Ramos (cell line): ENCODE data around the gene APLP2.

Experiments used
- in situ Hi-C: fragments of 300-500 bp; cut with MboI; formaldehyde crosslinking; loops from one replicate; pipeline ENCODE4 v1.14.3; 2022; ENCODE audit warnings: low sequenced_read_pairs; ENCODE audit not compliant: unreplicated experiment

Gene APLP2

GRCh38 chr11:130112071-130112830 lies 42.6 kb downstream of the APLP2 start:
- in situ Hi-C loops, result no loop called here

GRCh38 chr11:130114281-130114680 lies 44.6 kb downstream of the APLP2 start:
- in situ Hi-C loops, result no loop called here

GRCh38 chr11:130114726-130115125 lies 45.0 kb downstream of the APLP2 start:
- in situ Hi-C loops, result no loop called here

- in situ Hi-C loops, result no loop called here
Observed at GRCh38 chr11:130115218-130115617, 45.5 kb downstream of the APLP2 start.

DNA sequence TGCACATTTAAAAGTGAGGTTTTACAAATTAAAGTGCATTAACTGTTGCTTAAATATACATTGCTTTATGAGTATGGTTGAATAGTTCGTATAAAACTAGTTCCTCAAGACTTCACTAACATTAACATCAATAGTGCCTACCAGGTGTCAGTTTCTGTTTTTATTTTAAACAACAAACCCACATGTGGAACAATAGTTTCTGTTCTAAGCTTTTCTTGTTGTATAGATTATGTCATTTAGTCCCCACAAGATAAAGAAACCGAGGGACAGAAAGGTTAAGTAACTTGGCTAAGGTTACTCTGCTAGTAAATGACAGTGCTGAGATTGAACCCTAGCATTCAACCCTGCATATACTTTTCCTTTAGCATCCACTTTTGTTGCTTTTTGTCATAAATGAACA lies 48.5 kb downstream of the APLP2 start:
- in situ Hi-C loops, result no loop called here

- in situ Hi-C loops, result no loop called here
Observed at GRCh38 chr11:130118636-130119387, 49.1 kb downstream of the APLP2 start.

- in situ Hi-C loops, result loop anchor here (5.0 to 10.0 kb wide), 2 partner anchors 125 to 183 kb away; no protein-coding TSS in a partner anchor
Observed at GRCh38 chr11:130120045-130120444, 50.4 kb downstream of the APLP2 start.

DNA sequence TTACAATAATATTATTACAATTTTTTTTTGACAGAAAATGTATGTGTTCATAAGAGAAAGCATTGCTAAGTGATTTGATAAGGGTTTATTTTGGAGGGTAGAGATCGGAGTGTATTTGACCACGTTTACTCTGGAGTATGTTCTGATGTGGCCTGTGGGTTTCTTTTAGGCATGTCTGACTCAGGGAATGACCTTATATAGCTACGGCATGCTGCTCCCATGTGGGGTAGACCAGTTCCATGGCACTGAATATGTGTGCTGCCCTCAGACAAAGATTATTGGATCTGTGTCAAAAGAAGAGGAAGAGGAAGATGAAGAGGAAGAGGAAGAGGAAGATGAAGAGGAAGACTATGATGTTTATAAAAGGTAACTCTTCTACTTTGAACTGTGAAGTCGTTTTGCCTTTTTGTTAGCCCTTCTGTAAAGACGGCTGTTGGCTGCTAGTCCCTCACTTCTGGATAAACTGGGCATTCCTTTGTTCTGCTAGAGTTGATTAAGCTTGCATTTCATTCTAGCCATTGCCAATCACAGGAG lies 51.8 kb downstream of the APLP2 start:
- in situ Hi-C loops, result loop anchor here (5.0 to 10.0 kb wide), 2 partner anchors 127 to 184 kb away; no protein-coding TSS in a partner anchor

DNA sequence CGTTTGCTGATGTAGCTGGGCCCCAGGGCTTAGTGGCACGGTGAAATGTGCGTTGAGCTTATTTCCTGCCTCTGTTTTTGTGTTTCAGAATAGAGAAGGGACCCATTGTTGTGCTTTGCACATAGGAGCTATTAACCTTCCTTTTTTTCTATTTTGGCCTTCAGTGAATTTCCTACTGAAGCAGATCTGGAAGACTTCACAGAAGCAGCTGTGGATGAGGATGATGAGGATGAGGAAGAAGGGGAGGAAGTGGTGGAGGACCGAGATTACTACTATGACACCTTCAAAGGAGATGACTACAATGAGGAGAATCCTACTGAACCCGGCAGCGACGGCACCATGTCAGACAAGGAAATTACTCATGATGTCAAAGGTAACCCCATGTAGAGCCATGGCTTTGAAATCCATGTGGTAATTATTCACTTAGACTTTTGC lies 52.5 kb downstream of the APLP2 start:
- in situ Hi-C loops, result loop anchor here (5.0 to 10.0 kb wide), 2 partner anchors 127 to 185 kb away; no protein-coding TSS in a partner anchor

DNA sequence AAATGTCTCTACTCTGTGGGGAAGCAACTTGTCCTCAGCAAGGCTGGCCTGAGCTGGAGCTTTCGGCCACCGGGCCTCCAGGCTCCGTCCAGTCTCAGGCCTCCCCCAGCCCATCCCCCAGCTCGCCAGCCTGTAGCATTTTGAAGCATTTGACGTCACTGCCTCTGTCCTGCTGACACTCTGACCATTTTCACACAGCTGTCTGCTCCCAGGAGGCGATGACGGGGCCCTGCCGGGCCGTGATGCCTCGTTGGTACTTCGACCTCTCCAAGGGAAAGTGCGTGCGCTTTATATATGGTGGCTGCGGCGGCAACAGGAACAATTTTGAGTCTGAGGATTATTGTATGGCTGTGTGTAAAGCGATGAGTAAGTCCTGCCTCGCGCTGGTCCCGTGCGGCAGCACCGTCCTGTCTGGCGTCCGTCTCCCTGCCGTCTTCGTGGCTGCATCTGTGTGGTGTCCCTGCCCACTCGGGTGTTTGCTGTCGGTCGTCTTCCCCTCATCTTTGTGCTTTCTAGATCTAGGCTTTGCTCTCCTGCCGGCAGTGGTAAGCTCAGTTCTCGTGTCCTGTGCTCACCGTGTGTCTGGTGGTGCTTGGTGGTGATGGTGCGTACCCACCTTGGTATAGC lies 53.8 kb downstream of the APLP2 start:
- in situ Hi-C loops, result loop anchor here (5.0 to 10.0 kb wide), 2 partner anchors 129 to 186 kb away; no protein-coding TSS in a partner anchor

GRCh38 chr11:130124096-130124495 lies 54.4 kb downstream of the APLP2 start:
- in situ Hi-C loops, result loop anchor here (5.0 to 10.0 kb wide), 2 partner anchors 129 to 187 kb away; no protein-coding TSS in a partner anchor

GRCh38 chr11:130125638-130126037 lies 55.9 kb downstream of the APLP2 start:
- in situ Hi-C loops, result loop anchor here (10.0 kb wide), 1 partner anchor 131 kb away; no protein-coding TSS in a partner anchor

DNA sequence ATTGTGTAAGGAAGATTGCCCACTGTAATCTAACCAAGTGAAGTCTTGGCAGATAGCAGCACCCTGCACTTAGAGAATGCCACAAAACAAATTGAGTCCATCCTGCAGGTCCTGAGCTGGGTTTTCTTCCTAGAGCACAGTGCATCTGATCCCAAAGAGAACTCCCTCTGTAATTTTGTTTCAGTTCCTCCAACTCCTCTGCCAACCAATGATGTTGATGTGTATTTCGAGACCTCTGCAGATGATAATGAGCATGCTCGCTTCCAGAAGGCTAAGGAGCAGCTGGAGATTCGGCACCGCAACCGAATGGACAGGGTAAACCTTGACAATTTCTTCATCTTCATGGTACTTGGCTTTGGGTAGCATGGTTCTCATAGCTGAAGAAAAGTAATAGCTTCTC lies 56.8 kb downstream of the APLP2 start:
- in situ Hi-C loops, result loop anchor here (10.0 kb wide), 1 partner anchor 132 kb away; no protein-coding TSS in a partner anchor

DNA sequence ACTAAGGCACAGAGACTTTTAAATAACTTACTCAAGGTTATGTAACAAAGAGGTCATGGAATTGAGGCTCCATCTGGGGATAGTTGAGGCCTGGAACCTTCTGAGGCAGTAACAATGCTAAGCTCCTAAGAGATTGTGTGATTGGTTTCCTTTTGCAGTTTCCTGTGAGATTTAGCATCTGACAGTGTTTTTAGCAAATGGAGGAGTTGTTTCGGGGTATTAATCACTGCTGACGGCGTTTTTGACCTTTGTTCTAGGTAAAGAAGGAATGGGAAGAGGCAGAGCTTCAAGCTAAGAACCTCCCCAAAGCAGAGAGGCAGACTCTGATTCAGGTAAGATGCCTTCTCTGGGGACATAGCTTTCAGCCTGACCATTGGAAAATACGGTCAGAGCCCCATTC lies 57.8 kb downstream of the APLP2 start:
- in situ Hi-C loops, result loop anchor here (10.0 kb wide), 1 partner anchor 133 kb away; no protein-coding TSS in a partner anchor

DNA sequence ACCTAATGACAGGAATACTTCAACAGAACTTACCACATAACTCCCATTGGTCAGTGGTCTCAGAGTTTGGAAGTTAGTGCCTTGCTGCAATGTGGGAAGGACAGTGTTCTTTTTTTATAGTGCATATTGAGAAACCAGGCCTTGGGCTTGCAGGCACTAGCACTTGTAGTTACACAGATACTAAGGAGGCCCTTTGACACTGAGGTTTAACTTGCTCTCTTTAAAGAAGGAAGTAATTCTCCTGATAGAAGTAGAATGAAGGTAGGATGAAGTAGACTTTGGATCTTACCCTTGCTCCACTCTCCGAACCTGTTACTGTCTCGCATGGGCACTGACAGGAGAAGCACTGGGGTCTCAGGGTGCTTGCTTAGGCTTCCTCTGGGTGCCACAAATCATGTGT lies 58.9 kb downstream of the APLP2 start:
- in situ Hi-C loops, result loop anchor here (10.0 kb wide), 1 partner anchor 134 kb away; no protein-coding TSS in a partner anchor

- in situ Hi-C loops, result loop anchor here (10.0 kb wide), 1 partner anchor 135 kb away; no protein-coding TSS in a partner anchor
Observed at GRCh38 chr11:130129922-130130321, 60.2 kb downstream of the APLP2 start.

- in situ Hi-C loops, result no loop called here
Observed at GRCh38 chr11:130131961-130132850, 62.5 kb downstream of the APLP2 start.

DNA sequence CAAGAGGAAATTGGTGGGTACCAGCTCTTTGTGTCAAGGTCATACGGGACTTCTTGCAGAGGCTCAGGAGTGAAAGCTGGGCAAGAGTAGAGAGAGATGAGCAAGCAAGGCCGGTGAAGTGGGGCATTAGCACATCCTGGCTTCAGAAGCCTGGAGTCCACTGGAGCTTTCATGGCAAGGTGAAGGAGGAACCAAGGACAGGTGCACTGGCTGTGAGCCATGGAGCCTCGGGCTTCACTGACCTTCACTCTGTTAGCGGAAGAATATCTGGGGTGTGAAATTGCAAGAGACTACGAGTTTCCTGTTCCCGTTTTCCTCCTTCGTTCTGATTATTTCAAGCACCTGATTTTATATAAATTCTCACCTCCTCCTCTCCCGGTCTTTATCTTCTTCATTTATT lies 64.0 kb downstream of the APLP2 start:
- in situ Hi-C loops, result no loop called here

GRCh38 chr11:130136107-130136506 lies 66.4 kb downstream of the APLP2 start:
- in situ Hi-C loops, result no loop called here
